Skeletal muscle cell (primary cell): ENCODE results near the gene RNF25.
"Not testable (repeated sequence)": the region's sequence is repeated elsewhere in the genome, so short reads cannot be mapped to it uniquely, and the experiment has no call there.

ENCODE experiments used
- DNase-seq: peaks from one replicate; pipeline ENCODE4 v3.0.0-alpha.2; 2010; ENCODE audit warnings: low read depth
- H3K4me3 ChIP-seq: 2 replicates; pipeline ENCODE4 v1.5.1; 2011; ENCODE audit warnings: low read depth, mild to moderate bottlenecking, control low read depth, low read length, moderate library complexity

RNF25 gene

DNA sequence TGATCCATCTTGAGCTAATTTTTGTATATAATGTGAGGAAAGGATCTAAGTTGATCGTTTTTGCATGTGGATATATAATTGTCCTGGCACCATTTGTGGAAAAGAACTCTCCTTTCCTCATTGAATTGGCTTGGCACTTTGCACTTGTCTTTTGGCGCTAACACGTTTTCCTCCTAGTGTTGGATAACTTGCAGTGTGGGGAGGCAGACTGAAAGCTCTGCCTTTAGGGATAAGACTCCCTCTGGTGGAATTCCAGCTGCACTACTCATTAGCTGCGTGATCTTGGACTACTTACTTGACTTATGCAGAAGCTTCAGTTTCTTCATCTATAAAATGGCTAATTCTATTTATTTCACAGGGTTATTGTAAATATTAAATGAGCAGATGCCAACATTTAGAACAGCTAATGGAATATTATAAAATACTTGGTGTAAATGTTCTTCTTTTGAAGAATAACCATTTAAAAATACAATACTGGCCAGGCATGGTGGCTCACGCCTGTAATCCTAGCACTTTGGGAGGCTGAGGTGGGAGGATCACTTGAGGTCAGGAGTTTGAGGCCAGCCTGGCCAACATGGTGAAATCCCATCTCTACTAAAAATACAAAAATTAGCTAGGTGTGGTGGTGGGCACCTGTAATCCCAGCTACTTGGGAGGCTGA is 15.7 kb upstream of the RNF25 start:
- not testable (repeated sequence) for DNase-seq, H3K4me3 ChIP-seq

DNA sequence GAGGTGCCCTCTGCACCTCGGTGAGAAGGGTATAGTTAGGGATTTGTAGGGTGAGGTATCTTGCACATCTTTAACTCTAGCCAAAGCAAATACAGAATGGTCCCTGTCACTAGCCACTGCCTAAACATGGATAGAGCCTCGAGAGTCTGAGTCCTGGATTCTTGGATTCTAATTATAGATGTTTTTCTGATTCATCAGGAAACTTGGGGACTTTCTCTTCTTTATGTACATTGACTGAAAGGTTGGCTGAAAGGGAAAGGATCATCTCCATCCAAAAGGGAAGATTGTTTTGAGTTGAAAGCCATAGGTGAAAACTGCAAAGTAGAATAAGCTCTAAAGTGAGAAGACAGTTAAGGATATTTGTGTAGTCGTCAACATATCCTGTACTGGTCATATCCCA is 8.3 kb upstream of the RNF25 start:
- no peak overlapping the region for H3K4me3 ChIP-seq
- DNase-seq: no peak

DNA sequence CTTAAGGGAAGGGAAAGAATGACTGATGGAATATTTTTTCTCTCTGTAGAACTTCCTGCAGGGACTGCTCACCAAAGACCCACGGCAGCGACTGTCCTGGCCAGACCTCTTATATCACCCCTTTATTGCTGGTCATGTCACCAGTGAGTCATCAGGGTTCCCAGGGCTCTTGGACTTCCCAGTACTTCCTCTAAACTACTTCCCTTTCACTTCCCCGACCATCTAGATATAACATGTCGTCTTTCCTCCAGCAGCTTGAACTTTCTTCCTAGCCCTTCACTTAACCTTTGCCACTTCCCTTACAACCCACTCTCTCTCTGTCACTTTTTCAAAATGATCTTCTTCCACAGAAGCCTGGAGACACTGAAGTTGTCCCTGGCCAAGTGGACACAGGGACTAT is 7.3 kb upstream of the RNF25 start:
- no peak overlapping the region for H3K4me3 ChIP-seq
- DNase-seq: no peak

DNA sequence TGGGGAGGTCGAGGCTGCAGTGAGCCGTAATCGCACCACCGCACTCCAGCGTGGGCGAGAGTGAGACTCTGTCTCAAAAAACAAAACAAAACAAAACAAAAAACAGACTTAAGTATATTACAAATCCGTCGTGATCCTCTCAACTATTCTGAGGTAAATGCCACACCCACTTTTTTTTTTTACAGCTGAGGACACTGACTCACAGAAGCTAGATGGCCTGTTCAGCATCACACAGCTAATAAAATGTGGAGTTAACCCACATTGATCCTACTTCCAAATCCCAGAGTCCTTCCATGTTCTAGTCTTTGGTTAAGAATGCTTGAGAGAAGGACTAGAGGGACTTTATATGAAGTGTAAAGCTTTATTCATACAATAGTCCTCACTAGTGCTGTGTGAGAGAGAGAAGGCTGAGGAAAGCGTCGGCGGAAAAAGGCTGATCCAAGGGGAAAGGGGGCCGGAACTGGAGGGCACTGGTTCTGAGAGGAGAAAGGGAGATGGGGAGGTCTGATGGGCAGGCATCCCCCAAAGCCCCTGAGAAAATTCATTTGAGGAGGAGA is 627 bp downstream of the RNF25 start:
- peak overlapping the region; percentile 88 for H3K4me3 ChIP-seq
- DNase-seq: no peak

DNA sequence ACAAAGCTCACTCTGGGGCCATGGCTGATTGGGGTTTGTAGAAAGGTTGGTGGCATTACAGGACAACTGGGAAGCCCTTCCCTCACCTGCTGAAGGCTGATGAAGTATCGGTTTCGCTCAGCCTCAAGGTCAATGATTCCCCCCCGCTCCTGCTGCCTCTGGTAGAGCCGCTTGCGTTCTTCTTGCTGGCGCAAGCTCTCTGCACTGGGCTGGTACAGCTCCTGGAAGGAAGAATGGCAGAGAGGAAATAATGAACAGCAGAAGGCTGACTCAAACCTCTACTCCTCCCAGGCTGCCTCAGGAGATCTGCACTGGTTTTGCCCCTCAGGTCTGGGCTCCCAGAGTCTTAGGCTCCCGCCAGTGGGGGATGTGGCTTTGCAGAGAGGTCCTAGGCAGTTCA is 7.1 kb downstream of the RNF25 start:
- DNase-seq: no peak
- no peak overlapping the region for H3K4me3 ChIP-seq

DNA sequence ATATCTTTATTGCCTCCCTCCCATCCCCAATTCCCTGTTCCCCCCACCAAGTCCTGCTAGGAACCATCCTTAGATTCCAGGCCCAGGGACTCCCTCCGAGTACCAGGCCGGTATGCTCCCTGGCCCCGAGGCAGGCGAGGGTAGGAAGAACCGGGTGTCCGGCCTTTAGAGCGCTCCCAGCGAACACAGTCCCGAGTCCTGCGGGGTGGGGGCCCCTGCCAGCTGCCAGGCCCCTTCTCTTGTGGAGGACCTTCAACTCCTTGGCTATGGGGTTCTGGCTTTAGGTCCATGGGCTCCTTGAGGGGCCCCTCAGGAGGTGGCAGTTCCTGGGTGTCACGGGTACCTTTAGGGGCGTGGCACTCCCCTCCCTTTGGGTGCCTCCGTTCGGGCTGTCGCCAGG is 7.9 kb downstream of the RNF25 start:
- no peak for DNase-seq
- no peak overlapping the region for H3K4me3 ChIP-seq

DNA sequence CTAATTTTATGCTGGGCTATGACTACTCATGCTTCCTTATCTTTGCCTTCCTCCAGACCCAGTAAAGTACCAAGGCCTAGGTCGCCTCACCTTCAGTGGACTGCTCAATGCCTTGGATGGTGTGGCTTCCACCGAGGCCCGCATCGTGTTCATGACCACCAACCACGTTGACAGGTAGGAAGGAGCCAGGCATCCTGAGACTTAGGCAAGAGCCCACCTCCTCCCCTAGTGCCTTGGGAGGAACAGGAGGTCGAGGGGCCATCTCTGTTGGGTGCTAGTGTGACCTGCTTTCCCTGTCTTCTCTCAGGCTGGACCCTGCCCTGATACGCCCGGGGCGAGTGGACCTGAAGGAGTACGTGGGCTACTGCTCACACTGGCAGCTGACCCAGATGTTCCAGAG is 9.0 kb downstream of the RNF25 start:
- DNase-seq: no peak
- no peak overlapping the region for H3K4me3 ChIP-seq

DNA sequence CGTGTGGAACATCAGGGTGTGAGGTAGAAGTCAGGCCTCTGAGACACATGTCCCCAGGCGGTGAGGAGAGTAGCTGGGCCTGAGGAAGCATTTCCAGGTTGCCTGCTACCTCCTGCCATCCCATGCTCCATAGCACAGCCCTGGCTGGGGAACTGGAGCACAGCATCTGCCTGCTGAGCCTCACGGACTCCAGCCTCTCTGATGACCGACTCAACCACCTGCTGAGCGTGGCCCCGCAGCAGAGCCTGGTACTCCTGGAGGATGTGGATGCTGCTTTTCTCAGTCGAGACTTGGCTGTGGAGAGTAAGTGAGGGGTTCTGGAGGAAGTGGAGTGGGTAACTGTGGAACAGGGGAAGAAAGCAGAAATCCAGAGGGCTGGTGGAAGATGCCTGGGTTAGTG is 9.4 kb downstream of the RNF25 start:
- no peak for DNase-seq
- H3K4me3 ChIP-seq: no peak overlapping the region

DNA sequence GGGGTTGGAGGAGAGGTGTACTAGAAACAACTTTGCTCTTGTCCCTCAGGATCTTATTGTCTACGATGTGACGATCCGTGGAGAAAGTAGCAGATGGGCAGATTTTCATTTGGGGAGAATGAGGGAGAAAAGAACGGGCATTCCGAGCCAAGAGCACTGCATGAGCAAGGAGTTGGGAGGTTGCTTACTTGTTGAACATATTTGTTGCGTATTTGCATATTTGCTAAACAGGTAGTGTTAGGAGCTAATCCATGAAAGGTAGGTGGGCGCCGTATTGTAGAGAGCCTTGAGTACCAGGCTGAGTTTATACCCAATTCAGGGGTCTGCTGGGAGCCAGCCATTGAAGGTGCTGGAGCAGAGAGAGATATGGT is 11.8 kb downstream of the RNF25 start:
- no peak for DNase-seq

DNA sequence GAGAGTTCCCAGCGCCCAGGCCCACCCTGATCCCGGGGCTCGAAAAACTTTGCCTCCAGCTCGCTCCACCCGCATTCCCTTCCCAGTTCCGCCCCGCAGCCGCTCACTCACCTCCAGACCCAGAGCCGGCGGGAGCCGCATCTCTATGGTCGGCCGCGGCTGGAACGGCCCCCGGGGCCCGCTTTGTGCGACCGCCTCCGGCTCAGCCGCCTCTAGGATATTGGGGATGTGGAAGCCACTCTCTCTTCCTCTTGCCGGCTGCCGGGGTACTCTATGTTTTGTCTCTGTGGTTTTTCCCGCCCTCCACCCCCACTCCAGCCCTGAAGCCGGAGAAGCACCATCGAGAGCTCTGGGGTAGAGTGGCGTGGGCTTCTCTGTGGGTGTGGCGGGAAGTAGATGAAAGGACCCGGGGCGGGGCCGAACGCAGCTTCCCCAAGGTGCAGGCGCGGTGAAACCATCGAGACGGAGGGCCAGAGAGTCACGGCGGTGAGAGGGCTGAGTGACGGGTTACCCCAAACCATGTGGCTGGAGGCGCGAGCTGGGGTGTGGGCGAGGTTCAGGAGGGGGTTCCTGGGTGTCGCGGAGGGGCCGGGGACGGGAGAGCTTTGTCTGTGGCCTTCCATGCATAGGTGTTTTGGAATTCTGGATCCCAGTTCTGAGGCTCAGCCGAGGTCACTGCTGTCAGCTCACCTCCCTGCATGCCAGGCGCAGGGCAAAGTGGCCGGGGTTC is 12.4 kb downstream of the RNF25 start, which contains the start of the genes BCS1L and ZNF142:
TSS of gene BCS1L (plus strand) at position 426 of the 730 bp plus-strand sequence. CDS start 1,305 bp downstream, outside the sequence.
TSS of gene ZNF142 (minus strand) at position 366 of the 730 bp plus-strand sequence. CDS start 3,194 bp downstream, outside the sequence.
- DNase-seq: peak; percentile 66

More for the DNA sequence above, 11.8 kb downstream of the RNF25 start:
- peak overlapping the region; percentile 94 for H3K4me3 ChIP-seq

DNA sequence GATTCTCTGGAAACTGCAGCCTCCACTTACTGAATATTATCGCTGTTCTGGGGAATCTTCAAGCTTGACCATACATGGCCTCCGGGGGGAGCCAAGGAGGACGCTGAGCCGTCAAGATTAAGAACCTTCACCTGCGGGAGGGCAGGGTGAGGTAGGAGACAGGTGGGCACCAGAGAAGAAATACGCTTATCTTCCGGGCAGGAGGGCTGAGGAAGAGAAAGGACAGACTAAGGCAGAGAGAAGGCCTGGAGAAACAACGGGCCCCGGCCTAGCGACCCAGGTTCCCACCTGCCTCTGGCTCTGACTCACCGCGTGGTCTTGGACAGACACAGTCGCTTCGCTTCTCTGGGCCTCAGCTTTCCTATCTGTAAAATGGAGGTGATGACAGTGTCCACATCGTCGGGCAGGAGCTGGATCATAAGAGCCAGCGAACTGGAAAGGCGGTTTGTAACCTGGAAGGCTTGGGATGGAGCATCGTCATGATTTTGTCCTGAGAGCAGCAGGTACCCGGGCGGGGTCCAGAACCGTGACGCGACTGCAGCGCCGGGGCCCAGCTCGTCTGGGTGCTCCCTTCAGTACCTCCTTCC is 13.0 kb downstream of the RNF25 start:
- peak overlapping the region; percentile 94 for H3K4me3 ChIP-seq
- no peak for DNase-seq

More for the DNA sequence above, 12.4 kb downstream of the RNF25 start, which contains the start of the genes BCS1L and ZNF142:
- H3K4me3 ChIP-seq: peak within 1 kb of the TSS; percentile 94

DNA sequence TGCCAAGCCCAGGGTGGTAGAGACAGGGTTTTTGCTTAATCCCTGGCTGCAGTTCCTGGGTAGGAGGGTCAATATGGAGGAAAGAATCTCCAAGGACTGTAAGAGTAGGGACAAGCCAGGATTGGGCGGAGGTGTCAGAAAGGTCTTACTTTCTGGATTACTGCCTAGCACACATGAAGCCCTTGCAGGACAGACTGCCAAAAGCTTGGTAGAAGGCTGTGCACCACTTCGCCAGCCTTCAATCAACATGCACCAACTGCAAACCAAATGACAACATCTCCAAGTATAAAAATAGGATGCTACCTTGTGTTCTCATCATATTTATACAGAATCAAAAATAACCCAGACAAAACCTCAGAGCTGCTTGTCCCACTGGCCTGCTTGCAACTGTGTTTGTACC is 16.1 kb downstream of the RNF25 start:
- DNase-seq: no peak
- no peak overlapping the region for H3K4me3 ChIP-seq

DNA sequence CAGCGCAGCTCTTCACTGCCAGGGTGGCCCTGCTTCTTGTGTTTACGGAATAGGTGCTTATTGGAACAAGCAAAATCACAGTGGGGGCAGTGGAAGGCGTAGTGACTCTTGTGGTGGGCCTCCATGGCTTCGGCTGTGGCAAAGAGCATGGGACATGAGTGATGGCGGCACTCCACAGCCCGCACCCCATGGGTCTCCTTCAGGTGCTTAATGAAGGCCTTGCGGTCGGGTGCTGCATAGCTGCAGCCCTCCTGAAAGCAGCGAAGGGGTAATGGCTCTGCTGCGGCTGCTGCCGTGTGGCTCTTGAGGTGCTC is 23.1 kb downstream of the RNF25 start:
- no peak overlapping the region for H3K4me3 ChIP-seq
- DNase-seq: no peak

DNA sequence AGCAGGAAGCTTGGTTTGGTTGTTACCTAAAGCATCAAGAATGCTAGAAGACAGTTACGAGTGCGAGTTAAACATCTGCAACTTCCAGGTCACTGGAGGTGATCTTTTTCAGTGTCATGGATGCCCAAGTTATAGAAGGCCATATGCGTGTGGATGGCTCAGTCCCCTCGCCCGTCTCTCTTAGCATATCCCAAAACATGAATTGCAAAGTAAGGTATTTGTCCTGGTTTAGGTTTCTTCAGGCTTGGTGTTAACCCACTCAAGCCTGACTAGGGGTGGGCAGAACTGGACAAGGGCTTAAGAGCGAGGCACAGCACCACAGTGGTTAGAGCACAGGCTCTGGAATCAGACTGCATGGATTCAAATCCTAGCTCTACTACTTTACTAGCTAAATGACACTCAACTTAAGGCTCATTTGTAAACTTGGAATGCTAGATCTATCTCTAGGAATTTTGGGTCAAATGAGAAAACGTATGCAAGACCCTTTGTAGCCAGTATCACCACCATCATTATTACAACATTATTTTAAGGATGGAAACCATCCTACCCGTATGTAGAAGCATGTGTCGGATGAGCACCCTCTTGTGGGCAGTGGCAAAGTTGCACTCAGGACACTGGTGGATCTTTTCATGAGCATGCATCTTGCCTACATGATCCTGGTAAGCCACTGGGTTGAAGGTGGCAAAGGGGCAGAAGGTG is 23.6 kb downstream of the RNF25 start:
- no peak for DNase-seq
- H3K4me3 ChIP-seq: no peak overlapping the region

DNA sequence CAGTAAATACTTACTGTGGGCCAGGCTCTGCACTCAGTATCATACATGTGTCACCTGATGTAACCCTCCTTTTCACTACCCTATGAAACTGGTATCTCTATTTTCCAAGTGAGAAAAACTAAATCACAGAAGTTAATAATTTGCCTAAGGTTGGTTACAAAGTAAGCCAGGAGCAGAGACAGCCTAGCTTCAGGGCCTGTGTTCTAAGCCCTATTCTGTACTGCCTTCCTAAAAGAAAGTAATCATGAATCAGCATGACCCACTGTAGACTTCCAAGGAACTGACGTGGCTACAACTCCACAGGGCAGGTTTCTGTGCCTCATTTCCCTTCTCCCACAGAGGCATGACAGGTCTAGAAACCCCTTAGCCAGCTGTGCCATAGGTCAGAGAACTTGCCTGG is 26.7 kb downstream of the RNF25 start:
- no peak overlapping the region for H3K4me3 ChIP-seq
- DNase-seq: peak; percentile 30

DNA sequence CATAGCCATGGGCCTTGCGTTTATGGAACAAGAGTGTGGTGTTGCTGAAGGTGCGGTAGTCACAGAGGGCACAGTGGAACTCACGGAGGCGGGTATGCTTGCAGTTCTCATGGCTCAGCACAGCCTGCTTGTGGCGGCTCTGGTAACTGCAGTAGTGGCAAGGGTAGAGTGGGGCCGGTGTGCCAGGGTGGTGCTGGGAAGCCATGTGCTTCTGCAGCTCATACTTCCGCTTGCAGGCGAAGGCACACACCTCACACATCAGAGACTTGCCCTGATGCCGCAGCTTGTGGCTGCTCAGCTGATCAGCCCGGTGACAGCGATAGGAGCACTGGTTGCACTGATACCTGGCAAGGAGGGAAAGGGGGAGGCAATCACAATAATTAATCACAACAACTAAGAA is 27.1 kb downstream of the RNF25 start:
- no peak for DNase-seq

DNA sequence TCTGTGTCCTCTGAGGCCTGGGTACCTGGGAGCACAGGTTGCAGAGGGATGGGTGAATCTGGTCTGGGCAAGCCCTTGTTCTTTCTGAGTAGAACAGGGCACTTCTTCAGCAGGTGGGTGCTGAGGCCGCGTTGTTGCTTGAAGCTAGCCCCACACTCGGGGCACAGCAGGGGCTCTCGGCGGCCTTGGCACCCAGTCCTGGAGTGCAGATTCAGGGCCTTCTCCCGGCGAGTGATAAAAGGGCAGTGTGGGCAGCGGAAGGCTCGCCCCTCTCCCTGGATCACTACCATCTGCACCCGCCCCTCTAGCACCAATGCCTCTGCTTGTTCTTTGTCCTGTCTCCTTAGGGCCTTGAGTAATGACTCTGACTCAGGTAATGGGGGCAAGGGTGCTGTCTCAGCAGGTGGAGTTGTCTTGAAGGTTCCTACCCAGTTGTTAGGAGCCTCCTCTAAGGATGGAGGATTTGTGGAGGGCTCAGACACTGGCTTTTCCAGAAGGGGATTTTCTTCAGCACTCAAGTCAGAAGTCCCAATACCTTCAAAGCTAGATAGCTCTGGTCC is 28.0 kb downstream of the RNF25 start:
- H3K4me3 ChIP-seq: no peak overlapping the region
- DNase-seq: no peak

More for the DNA sequence above, 27.1 kb downstream of the RNF25 start:
- H3K4me3 ChIP-seq: no peak overlapping the region

DNA sequence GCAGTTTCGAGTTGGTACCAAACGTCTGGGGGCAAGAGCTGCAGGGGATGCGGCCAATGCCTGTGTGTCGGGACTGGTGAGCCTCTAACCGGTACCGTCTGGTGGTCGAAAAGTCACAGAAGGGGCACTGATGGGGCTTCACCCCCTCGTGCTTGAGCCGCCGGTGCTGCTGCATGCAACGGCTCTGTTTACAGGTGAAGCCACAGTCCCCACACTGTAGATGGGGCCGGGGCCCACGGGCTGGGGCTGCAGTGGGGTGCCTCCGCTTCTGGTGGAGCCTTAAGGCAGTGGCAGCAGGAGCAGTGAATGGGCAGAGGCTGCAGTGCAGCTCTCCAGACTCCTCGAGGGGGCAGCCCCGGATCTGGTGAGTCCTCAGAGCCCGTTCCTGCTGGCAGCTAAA is 29.0 kb downstream of the RNF25 start:
- no peak for DNase-seq

DNA sequence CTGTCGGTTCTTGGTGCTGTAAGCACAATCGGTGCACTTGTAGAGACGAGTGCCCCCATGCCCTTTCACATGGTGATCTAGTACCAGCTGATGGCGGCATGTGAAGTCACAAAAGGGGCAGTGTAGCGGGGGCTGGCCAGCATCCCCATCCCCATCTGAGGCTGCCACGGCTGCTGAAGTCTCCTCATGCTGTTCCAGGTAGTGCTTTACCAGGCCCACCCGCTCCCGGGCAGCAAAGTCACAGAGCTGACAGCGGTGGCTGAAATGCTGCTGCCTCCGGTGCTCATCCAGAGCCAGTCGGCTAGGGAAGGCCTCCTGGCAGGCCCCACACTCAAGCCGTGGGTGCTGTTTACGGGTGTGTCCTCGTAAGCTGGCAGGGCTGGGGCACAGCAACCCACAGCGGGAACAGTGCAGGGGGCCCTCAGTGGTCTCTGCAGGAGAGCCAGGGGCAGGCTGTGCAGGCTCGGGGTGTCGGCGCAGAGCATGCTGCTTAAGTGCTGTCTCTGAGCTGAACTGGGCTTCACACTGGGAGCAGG is 29.6 kb downstream of the RNF25 start:
- no peak for DNase-seq
- H3K4me3 ChIP-seq: no peak overlapping the region

More for the DNA sequence above, 29.0 kb downstream of the RNF25 start:
- H3K4me3 ChIP-seq: no peak overlapping the region
